ENCODE data around the gene HNRNPA3.
"Not testable (repeated sequence)": the region's sequence is repeated elsewhere in the genome, so short reads cannot be mapped to it uniquely, and the experiment has no call there.

The HNRNPA3 gene

DNA sequence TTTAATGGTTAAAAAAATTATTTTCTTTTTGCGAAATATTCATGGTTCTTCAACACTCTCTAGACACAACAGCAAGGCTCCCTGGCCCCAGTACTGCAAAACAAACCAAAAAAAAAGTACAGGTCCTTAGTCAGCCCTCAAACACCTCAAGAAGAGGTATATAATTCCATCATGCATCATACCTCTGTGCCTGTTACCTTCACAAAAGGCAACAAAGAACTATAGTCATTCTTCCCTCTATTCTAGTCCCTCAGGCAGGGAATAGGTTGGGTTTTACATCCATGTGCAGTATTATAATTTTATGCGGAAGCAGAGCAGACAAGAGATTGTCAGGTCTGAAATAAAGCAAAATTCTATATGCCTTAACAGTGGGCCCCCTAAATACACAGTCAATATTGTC is 43.4 kb downstream of the HNRNPA3 start:
- DNase-seq (ENCODE audit: low read depth) = no peak

DNA sequence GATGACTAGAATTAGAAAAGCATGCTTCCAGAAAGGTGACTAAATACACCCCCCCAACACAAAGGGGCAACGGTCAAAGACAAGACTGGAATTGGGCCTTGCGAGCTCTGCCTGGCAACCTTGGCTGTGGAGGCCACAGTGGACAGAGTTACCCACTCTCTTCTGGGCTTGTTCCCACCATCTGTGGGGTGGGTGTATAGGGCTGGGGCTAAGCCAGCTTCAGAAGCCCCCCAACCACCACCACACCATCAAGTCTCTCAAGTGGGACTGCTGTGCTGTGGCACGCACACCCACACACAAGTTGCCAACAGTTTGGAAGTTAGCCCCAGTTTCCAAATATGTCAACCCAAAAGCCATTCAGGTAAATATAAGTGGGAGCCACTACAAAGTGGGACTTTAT is 44.1 kb downstream of the HNRNPA3 start:
- no peak for DNase-seq (ENCODE audit: low read depth)

DNA sequence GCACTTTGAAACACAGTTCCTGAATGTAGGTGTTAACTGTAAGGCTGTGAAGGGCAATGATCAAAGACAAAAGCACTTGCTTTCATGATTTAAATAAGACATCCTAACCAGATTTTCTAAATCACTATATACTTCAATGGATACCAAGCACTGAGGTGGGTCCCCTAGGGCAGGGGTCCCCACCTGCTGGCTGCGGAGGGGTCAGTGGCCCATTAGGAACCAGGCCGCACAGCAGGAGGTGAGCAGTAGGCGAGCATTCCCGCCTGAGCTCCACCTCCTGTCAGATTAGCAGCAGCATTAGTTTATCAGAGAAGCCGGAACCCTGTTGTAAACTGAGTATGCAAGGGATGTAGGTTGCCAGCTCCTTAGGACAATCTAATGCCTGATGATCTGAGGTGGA is 44.9 kb downstream of the HNRNPA3 start:
- DNase-seq (ENCODE audit: low read depth) = no peak

DNA sequence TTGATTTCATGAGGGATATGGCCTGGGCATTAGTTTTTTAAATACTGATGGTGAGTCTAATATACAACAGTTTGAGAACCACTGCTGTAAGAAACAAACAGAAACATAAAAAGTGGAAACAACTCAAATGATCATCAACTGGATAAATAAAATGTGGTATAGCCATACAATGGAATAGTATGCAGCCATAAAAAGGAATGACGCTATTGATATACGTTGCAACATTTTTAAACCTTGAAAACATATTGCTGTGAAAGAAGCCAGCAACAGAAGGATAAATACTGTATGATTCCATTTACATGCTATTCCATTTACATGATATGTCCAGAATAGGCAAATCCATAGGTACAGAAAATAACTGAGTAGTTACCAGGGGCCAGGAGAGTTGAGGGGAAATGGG is 45.5 kb downstream of the HNRNPA3 start:
- no peak for DNase-seq (ENCODE audit: low read depth)

DNA sequence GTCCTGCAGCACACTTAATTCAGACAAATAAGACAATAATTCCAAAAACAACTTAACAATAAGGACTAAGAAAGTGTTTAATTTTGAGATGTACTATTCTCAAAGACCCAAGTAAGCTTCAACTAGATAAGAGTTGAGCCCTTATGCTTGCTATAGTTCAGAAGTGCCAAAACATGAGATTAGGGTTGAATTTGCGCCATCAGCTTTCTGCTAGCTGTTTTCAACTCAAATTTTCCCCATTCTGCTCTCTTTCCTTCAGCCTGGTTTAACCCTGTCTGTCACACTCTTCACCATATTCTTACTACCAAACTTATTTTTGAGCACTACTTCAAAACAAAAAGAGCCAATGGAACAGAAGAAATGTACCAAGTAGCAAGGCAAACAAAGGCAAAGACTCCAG is 47.8 kb downstream of the HNRNPA3 start:
- no peak for DNase-seq (ENCODE audit: low read depth)

DNA sequence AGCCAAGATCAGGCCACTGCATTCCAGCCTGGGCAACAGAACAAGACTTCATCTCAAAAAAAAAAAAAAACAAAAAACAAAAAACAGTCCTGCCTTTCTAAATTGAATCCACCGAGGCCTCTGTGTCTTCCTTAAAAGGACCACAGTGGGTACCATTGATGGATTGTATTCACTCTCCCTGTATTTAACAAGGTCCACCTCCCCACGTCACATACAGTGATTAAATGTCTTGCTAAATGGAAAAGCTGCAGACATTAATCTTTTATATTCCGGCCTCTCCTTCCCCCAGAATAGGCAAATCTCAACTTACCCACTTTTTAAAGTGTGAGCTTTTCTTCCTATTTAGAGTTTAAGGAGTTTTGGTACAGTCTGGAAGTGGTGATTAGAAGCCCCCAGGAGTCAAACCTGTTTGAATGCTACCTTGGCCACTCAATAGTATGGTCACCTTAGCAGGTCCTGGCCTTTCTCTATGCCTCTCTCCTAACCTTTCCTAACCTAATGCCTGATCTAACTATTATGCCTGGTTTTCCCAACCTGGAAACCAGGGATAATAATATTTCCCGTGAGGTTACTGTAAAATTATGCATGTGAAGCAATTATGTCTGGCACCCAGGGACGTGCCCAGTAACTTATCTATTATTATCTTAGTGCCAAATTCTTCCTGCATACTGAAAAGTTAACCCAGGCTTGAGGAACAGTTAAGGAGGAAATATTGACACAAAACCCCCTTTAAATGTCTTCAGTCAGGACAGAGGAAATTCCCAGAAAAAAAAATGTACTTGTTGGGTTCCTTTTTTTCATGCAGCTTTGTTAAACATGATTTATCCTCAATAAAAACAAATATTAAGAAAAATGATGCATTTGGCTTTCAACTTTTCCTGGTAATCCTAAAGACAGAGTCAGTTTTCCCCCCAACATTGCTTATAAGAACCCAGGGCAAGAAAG is 48.8 kb downstream of the HNRNPA3 start:
- no peak for DNase-seq (ENCODE audit: low read depth)

DNA sequence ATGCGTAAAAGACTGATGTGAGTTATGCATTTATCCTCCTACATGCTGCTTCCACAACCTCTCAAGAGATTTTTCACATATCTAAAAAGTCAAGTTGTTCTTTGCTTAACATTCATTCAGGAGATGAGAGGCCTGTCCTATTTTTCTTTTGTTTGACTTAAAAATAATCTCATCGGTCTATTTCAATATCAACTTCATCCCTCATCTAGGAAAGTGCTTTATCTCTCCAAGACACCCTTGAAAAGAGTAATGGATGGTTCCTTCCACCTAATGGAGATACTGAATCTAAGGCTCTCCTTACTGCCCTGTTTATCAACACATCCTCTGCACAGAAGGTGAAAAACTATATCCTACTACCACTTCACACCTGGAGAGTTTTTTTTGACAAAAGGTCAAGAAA is 49.5 kb downstream of the HNRNPA3 start:
- DNase-seq (ENCODE audit: low read depth) = no peak

DNA sequence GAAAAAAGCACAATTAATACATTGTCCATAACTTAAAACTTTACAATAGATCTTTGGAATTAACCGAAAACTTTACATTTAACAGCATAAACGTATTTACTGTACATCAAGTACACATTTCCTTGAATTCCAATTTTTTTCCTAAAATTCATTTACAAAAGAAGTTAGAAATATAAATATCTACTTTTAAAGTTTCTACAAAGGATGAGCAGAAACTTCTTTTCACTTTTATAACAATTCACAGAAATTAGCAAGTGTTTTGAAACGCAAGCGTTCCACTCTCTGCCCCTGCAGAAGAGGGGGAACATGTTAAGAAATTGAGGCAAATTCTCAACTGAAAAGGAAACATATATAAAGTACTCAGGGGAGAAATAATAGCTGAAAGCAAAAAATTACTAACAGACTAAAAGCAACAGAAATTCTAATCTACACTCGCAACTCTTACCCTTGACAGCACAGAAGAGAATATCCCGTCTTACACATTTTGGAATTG is 50.4 kb downstream of the HNRNPA3 start:
- no peak for DNase-seq (ENCODE audit: low read depth)

DNA sequence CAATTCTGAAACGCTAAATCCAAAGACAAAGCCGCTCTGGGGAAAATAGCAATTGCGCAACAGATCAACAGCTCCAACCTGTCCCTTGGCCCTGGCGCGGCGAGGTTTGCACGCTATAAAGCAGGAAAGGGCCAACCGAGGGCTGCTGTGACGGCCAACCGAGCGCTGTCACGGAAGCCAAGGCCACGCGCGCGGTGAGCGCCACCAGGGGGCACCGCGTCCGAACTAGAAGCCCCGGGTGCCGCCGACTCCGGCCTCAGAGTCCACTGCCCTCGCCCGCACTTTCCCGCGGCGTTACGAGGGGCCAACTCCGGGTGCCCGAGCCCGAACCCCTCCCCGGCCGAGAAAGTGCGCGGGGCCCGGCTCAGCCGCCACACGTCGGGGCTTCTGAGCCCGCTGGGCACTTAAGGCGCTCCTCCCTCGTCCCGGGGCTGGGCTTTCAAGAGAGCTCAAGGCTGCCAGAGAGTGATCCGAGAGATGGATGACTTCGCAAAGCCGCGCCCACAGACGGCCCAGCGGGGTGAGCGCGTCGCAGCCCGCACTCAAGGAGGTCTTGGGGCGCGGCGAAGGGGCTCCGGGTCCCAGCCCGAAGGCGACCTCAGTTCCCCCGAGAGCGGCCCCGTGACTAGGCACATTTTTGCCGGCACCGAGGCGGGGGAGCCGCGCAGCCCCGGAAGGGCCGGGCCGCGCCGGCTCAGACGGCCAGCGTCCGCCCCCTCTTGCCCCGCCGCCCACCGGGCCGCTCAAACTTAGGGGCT is 51.0 kb downstream of the HNRNPA3 start:
- peak; percentile 90 for DNase-seq (ENCODE audit: low read depth)

DNA sequence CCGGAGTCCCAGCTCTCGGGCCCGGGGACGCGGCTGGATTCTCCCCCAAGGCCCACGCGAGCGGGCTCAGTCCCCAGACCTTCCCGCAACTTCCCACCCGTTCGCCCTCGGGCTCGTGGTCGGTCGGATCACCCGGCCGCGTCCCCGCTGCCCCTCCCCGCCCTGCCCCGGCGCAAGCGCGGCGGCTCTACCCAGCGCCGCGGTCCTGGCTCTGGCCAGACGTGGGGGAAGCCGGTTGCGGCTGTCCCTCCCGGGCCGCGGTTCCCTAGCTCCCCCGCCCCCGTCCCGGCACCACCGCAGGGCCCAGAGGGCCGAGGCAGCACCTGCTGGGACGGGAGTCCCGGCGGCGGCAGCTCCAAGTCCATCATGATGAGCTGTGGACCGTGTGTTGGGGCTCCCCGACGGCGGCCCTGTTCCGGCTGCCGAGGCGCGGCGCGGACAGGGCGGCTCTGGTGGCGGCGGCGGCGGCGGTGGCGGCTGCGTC is 51.7 kb downstream of the HNRNPA3 start:
- DNase-seq (ENCODE audit: low read depth) = no peak

DNA sequence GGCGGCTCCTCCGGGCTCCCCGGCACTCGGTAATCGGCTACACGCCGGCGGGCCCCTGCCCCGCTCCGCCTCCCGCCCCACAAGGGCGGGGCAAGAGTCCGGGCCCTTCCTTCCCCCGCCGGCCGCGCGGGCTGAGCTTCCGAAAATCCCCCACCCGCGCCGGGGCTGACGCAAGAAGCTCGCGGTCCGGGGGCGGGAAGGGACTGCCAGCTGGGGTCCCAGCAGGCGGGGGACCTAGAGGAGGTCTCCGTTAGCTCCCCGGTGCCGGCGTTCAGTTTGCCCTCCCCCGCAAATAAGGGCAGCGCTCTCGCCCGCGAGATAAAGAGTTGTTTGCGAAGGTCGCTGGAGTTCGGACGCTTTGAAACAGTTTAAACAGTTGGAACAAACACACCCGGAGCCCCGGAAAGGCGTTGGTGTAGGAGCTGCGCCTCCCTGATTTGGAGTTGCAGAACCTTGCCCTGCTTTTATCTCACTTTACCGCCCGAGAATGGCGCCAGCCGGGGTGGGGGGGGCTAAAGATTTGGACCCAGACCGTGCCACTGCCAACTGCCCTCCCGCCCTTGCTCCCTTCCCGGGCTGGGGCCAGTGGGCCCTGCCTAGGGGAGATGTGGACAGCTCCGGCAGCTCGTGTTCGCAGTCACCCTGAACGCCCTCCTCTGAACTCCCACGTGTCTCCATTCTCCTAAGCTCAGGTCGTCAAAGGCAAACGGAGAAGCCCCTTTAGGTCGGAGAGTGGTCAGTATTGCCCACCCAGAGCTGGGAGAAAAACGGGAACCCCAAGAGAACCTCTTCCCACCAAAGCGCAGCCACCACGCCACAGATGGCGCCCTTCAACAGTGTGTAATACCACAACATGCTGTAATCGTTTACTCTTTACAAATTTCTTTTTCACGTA is 52.3 kb downstream of the HNRNPA3 start, which contains the start of gene NFE2L2:
Gene NFE2L2 (minus strand): TSS at position 35 of the 895 bp plus-strand sequence. CDS start 151 bp downstream, outside the sequence.
- peak; percentile 87 for DNase-seq (ENCODE audit: low read depth)

DNA sequence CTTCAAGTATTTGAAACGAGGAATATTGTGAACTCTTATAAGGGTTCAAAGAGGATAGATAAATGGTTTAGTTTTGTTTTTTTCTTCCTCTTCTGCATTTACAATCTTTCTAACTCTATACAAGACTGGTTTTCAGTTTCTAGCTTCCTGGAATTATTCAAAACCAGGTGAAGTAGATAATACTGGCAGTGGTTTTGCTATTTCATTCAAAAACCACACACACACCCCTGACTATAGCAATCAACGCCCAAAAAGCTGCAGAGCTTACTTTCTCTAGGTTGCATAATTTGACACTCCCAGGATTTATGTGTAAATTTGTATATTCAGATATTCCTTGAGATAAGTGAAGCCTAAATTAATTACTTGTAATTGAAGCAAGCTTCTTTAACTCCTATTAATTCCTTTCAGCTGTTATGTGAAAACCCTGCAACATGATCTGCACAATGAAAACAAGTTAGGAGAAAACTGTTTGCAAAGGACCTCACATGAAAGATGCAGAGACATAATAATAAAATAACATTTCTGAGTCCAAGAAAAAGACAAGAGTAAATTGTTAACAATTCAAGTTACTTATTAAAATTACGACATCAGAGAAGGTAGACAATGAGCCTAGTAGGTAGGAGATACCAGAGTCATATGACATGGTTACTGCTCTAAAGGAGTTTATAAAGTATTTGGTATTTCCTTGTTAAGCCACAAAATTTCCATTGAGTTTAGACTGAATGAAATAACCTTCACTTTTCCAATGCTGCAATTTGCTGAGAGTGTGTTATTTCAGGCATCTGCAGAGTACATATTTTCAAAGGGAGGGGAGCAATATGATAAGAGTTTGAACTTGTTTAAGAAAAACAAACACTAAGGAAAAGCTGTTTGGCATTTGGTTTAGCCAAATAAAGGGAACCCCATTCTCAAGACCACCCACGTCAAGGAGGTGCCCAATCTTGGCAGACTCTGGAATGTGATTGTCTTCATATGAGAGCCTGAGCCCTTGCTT is 53.5 kb downstream of the HNRNPA3 start:
- no peak for DNase-seq (ENCODE audit: low read depth)

DNA sequence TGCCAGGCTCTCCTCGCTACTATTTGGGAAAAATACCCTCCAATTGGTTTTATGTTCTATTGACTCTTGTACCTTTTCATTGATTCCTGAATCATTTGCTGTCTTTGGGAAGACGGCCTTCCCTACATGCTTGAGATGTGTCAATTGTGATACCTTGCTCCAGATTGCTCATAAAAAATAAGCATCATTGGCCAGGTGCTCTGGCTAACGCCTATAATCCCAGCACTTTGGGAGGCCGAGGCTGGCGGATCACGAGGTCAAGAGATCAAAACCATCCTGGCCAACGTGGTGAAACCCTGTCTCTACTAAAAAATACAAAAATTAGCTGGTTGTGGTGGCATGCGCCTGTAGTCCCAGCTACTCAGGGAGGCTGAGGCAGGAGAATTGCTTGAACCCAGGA is 54.4 kb downstream of the HNRNPA3 start:
- DNase-seq (ENCODE audit: low read depth) = not testable (repeated sequence)

DNA sequence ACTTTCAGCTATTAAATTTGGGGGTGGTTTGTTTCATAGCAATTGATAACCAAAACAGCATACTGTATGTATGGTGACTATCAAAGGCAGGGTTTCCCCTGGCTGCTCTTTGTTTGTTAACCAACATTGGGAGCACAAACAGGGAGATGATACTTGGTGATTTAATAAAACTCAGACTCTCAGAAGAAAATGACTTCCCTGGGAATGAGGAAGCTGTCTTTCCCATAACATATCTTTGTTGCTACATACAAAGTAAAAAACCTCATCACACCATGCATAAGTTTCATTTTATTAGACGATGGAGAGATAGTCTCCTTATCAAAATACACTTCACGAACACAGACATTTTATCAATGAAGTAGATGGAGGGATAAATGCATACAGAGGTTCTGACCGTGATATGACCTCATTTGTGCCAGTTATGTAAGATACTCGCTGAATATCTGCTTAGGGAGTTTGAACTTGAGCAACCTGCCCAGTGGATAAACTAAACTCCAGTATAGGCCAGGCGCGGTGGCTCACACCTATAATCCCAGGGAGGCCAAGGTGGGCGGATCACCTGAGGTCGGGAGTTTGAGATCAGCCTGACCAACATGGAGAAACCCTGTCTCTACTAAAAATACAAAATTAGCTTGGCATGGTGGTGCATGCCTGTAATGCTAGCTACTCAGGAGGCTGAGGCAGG is 55.7 kb downstream of the HNRNPA3 start:
- no peak for DNase-seq (ENCODE audit: low read depth)

DNA sequence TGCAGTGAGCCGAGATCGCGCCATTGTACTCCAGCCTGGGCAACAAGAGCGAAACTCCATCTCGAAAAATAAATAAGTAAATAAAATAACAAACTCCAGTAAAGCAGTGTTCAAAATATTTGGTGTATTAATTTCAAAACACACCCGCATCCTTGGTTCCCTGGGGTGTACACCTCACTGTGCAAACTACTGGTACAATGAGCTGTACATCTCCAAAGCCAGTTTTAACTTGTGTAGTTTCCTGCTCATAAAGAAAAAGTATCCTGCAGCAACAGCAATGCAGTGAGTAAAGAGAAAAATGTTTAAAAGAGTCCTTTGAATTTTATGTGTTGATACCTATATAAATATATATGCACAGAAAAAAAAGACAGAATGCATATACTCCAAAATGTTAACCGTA is 56.3 kb downstream of the HNRNPA3 start:
- DNase-seq (ENCODE audit: low read depth) = no peak

DNA sequence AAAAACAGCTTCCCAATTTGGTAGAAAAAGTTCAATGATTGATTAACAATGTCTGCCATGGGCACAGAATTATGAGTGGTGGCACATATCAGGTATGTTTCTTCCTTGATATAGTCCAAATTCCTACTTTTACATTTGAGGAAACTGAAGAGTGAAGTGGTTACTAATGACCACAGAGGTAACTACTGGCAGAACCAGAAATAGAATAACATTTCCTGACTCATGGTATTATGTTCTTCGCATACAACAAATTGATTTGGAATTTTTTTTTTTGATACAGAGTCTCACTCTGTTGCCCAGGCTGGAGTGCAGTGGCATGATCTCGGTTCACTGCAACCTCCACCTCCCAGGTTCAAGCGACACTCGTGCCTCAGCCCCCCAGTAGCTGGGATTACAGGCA is 57.9 kb downstream of the HNRNPA3 start:
- DNase-seq (ENCODE audit: low read depth) = no peak

DNA sequence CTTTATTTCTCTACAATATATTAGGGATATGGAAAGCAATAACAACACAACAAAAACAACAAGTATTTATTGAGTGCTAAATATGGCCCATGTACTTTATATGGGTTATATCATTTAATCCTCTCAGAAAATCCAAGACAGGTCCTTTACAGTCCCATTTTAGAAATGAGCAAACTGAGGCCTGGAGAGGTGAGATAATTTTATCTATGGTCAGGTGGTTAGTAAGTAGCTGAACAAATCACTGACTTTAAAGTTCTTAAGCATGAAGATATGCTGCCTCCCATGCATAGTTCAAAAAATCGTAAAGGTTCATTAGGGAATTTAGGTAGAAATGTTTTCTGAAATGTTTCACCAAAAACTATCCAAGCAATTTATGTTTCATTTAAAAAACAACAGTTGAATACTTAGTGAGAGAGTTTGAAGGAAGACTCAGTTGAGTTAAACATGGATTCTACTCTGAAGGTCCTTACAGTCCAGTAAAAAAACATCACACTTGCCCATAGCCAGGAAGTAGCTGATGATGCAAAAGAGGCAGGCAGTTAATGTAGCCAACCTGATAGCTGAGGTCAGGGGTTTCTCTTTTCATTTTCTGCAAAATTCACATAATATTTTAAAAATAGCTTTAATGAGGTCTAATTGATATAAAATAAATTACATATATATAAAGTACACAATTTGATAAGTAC is 59.5 kb downstream of the HNRNPA3 start:
- DNase-seq (ENCODE audit: low read depth) = no peak

DNA sequence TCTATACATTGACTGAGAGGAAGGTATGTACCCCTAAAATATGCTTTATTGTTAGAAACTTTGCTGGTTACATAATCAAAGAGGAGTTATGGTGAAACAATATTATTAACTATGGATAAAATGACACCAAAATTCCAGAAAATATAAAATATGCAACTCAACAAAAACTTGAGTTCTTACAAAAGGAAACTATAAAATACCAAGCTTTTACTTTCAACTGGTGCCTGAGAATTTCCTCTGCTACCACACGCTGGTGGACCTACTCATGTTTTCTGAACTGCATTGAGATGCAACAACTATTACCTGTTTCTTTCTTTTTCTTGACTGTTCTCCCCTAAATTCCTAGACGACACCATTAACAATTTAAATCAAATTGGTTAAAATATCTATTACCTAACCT is 60.2 kb downstream of the HNRNPA3 start:
- DNase-seq (ENCODE audit: low read depth) = no peak

DNA sequence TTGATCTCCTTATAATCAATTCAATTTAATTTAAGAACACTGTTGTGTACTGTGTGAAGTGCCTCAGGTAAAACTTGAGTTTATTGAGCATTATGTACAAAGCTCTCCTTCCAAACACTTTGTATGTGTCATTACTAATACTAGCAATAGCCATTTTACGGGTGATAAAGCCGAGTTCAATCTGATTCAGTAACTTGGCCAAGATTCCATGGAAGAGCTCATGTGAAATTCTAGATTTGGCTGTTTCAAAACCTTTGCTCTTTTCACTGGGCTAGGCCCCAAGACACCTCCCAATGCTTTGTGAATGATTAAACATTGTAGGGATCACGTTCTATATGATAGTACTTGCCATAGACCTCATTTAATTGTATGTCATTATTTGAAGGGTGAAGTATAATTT is 60.8 kb downstream of the HNRNPA3 start:
- no peak for DNase-seq (ENCODE audit: low read depth)
